Upper lobe of left lung (tissue), 4 donors: ENCODE results near the gene UNC5A.

ENCODE experiments used
- POLR2AphosphoS5 ChIP-seq, 2 donors: sonication (generic); formaldehyde crosslinking; IDR thresholded peaks; one replicate each; pipeline ENCODE4 v1.5.1; 2017; ENCODE audit warnings: antibody characterized with exemption in 2 of 2
- TF ChIP-seq, protein P1 (sequence below), 6 experiments: fragments of 450-650 bp in 4 of 6; fragments of 200-600 bp in 2 of 6; sonication (generic) in 2 of 6; IDR thresholded peaks; one replicate each; pipeline ENCODE4 v1.5.1; 2016 to 2019; ENCODE audit warnings: antibody characterized with exemption in 6 of 6

DNA sequence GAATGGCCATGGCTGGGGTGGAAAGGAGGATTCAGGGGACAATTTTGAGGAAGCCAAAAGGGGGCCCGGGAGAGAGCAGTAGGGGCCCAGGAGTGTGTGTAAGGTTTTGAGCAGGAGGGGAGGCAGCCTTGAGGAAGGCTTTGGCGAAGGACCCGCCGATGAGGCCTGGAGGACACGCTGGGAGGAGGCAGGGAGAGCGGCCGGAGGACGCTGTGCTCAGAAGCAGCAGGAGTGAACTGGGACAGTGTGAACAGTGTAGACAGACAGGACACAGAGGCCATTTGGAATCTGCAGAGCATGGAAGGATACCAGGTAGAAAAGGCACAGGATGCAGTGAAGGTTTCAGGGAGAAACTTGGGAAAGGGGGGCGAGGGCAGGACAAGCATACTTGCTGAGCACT lies 14.9 kb downstream of the UNC5A start:
- TF ChIP-seq, protein P1, sequence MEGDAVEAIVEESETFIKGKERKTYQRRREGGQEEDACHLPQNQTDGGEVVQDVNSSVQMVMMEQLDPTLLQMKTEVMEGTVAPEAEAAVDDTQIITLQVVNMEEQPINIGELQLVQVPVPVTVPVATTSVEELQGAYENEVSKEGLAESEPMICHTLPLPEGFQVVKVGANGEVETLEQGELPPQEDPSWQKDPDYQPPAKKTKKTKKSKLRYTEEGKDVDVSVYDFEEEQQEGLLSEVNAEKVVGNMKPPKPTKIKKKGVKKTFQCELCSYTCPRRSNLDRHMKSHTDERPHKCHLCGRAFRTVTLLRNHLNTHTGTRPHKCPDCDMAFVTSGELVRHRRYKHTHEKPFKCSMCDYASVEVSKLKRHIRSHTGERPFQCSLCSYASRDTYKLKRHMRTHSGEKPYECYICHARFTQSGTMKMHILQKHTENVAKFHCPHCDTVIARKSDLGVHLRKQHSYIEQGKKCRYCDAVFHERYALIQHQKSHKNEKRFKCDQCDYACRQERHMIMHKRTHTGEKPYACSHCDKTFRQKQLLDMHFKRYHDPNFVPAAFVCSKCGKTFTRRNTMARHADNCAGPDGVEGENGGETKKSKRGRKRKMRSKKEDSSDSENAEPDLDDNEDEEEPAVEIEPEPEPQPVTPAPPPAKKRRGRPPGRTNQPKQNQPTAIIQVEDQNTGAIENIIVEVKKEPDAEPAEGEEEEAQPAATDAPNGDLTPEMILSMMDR (IDR thresholded peaks at IDR 0.05), result no peak
- no peak for TF ChIP-seq POLR2AphosphoS5 (IDR thresholded peaks at IDR 0.05)
